ENCODE results near the gene ZBED4.
A peak's percentile ranks its signal among the peaks of the same experiment; 100 is the strongest.
"Not testable (repeated sequence)": the region's sequence is repeated elsewhere in the genome, so short reads cannot be mapped to it uniquely, and the experiment has no call there.

The ZBED4 gene

DNA sequence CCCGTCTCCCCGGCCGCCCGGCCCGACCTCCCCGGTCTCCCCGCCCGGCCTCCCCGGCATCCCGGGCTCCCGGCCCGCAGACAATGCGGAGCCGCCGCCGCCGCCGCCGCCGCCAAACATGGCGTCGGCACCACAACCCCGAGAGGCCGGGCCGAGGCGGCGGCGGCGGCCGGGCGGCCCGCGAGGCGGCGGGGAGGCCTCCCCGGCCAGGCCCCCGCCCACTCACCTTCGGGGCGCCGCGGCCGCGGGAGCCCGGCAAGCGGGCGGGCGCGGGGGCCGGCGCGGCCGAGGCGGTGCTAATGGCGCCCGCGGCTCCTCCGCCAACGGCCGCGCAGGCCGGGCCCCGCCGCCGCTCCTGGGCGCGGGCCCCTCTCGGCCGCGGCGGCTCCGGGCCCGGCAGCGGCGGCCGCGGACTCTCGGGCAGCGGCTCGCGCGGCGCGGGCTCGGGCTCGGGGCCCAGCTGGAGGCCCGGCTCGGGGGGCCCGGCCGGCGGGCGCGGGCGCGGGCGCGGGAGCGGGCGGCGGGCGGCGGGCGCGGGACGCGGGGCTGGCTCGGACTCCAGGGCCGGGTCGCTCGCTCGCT lies 26.3 kb upstream of the ZBED4 start:
- DNase-seq (ENCODE audit: low read depth): no peak

DNA sequence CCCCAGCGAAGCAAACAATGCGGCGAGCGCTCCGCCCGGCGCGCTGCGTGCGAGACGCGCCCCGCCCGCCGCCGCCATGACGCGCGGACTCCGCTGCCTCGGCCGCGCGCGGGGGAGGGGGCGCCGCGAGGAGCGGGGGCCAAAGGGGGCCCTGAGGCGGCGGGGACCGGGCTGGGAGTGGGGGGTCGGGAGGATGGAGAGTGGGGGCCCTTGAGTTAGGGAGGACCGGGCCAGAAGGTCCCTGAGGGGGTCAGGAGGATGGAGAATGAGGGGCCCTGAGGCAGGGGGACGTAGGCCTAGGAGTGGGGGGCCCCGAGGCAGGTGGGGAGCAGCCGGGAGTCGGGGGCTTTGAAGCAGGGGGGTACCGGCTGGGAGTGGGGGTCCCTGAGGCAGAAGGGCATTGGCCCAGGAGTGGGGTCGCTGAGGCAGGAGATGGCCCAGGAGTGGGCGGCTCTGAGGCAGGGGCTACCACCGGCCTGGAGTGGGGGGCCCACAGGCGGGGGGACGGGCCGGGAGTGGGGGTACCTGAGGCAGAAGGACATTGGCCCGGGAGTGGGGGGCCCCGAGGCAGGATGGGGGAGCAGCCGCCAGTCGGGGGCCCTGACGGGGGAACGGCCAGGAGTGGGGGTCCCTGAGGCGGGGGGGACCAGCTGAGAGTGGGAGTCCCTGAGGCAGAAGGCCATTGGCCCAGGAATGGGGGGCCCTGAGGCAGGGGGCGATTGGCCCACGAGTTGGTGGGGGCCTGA lies 25.6 kb upstream of the ZBED4 start, which contains the start of gene BRD1:
Gene BRD1 (minus strand): TSS at position 21 of the 746 bp plus-strand sequence. CDS start 3,556 bp downstream, outside the sequence.
- no peak for DNase-seq (ENCODE audit: low read depth)

DNA sequence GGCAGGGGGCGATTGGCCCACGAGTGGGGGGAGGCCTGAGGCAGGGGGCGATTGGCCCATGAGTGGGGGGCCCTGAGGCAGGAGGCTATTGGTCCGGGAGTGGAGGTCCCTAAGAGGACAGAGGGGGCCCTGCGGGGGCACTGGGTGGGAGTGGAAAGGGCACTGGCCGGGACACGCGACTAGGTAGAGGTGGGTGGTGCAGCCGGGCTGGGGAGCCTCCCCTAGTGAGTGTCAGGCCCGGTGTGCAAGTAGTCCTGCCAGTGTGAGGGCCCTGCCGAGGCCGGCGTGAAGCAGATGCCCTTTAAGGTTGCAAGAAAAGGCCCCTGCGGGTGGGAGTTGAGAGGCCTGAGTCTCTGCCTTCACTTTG lies 25.1 kb upstream of the ZBED4 start:
- no peak for DNase-seq (ENCODE audit: low read depth)

DNA sequence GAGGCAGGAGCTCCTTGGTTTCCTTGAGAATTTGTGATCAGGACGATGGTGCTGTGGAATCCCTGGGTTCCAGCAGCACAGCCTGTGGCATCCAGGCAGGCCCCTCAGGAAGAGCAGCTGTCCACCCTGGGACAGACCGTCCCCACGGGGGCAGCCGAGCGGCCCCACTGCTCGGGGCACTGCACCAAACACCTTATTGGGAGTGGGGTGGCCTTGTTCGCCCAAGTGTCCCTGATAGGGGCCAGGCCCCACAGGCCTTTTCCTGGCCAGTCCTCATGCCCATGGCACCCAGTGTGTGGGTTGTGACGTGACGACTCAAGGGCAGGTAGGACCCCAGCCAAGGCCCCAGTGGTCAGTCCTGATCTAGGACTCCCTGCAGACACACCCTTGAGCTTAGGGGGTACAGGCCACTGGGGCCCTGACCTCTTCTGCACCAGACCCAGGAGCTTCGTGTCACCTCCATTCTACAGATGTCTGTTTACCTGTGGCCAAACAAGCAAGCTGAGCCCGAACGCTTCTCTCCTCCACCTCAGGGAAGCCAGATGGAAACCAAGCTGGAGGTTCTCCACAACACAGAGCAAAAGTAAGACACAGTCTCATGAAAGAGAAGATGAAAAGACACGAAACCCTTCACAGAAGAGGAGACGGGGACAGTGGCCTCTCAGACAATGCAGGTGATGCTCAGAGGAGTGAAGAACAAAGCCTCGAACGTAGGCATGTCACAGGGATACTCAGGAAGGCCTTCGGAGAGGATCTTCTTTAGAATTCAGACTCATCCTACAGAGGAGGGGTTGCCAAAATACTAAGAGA lies 24.4 kb upstream of the ZBED4 start:
- no peak for DNase-seq (ENCODE audit: low read depth)

DNA sequence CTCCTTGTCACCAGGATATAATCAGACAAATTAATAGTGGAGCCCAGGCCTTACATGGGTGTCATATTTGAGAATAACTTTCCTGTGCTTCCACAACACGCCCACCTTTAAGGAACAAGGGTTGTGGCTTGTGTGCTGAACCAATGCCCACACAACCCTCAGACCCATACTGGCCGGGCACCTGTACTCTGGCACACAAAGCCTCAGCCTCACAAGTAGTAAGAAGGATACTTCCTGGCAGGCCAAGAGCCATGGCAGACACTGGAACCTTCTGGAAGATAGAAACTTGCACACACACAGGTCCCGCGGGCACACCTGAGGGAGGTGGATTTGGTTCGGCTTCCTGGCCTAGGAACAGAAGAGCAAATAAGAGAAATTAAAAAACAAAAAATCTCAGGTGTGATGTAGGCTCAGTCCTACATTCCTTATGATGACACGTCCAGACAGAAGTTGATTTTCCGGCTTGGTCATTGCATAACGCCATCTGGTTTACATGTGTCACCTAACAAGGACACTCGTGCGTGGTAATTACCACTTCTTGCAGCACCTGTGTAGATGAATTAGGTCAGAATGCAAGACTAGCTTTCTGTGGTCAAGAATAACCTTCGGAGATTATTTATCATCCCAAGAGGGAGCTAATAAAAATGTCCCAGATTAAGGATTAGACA lies 20.2 kb upstream of the ZBED4 start:
- no peak for DNase-seq (ENCODE audit: low read depth)

DNA sequence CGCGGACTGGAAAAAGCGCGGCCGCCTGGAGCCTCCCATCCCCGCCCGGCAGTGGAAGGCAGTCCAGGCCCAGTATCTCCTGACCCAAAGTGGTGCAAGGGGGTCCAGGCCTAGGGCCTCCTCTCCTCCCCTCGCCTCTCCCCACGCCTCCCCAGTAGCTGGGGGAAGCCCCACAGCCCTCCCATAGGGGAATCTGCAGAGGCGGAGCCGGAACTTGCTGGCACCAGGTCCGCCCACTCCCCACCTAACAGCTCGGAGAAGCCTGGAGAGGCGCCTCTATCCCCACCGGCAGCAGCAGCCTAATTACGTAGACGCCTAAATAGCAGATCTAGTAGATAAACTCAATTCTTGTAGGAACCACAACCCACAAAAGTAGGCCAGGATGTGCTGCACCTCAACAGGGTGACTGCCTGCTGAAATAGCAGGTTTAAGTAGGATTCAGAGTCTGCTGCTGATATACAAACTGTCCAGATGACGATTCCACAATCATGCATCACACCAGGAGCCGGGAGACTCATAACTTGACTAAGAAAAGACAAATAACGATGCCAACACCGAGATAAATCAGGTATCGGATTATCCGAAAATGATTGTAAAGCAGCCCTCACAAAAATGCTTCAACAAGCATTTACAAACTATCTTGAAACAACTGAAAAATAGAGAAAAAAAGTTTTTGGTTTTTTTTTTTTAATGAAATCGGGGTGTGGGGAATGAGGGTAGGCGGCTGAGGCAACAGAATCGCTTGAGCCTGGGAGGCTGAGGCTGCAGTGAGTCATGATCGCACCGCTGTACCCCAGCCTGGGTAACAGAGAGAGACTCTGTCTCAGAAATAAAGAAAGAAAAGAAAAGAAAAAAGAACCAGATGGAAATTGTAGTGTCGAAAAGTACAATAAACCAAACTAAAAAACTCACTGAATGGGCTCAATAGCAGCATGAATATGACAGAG lies 14.6 kb upstream of the ZBED4 start:
- peak; percentile 52 for DNase-seq (ENCODE audit: low read depth)

DNA sequence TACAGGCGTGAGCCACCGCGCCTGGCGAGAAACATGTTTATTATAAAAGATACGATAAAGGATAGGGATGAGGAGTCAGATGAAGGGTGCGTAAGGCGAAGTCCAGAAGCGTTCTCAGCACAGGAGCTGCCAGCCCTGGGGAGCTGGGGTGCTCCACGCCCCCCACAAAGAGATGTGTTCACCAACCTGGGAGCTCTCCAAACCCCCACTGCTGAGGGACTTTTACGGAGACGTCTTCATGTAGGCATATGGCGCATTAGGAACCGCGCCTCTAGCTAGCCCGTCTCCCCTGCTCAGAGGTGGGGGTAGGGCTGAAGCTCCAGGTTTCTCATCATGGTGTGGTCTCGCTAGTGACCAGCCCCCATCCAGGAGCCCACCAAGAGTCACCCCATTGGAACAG lies 8.4 kb upstream of the ZBED4 start:
- DNase-seq (ENCODE audit: low read depth): no peak

DNA sequence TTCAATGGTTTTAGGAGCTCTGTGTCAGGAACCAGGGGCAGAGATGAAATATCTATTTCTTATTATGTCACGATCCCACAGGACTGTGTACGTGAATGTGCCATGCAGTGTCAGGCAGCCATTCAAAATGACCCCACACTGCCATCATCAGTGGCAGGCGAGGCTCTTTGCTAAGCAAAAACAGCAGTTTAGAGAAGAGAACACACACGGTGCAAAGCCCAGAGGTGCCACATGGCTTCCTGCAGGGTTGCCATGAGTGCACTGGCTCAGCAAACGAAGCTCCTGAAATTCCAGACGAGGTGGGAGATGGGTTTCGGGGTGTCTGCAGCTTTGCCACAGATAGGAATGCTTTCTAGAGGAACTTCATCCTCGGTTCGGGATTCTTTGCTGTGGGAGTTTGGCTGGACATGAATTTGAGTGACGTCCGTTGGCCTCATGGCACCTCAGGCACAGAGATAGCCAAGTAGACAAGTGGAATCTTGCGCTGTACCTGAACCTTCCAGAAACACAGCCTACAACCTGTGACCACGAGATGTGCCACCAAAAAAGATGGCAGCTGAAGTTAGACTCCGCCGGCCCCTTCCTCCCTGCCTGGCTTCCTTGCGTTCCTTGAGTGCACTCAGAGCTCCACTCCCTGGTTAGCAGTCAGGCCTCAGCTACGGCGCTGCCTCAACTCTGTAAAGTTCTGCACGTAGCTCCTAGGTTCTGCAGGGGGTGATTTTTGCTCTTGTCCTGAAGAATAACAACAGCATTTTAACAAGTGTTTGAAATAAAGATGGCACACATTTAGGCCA lies 7.8 kb upstream of the ZBED4 start:
- no peak for DNase-seq (ENCODE audit: low read depth)

DNA sequence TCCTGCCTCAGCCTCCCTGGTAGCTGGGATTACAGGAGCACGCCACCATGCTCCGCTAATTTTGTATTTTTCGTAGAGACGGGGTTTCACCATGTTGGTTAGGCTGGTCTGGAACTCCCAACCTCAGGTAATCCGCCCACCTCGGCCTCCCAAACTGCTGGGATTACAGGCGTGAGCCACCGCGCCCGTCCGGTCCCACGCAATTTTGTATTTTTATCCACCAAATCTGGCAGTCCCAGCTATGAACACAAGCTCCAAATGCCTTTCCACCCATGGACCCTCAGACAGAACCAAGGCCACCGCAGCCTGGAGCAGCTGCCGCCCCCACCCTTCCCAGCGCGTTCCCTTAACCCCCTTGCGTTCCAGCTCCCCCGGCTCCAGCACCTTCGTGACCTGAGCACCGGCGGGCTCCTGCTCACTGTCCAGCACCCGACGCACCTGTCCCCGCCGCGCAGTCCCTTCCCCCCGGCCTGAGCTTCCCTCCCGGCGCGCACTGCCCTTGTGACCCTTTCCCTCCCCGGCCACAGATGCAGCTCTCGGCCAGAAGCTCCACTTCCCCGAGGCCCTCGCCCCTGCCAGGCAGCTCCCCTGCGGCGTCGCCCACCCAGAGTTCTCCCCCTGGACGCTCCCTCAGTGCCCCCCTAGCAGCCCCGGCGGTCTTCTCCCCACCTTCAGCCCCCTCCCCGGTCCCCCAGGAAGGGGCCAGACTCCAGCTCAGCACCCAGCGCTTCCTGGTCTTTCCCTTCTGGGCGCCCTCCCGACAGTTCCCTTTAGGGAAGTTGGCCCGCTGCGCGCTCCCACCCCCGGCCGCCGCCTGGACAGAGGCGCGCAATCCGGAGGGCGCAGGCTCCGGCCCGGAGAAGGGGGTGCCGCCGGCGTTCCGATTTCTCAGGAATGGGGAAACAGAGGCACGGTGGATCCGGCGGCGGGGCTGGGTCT lies 5.6 kb upstream of the ZBED4 start:
- DNase-seq (ENCODE audit: low read depth): no peak

DNA sequence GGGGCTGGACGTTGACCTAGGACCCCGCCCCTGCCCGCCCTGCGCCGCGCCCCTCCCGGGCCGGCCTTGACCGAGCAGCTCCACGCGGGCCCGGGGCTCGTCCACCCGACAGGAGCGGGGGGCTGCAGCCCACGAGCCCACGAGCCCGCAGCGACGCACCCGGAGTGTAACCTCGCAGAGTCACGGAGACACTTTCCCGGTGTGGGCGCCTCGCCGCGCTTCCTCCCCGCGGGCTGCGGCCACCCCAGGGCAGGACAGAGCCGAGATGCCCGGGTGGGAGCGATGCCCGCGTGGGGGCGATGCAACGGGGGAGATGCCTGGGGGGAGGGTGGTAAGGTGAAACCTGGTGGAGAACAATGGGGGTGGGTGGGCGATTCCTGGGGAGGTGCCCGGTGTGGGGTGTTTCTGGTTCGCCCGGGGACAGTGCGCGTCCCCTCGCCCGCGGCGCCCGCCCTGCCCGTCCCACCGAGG lies 4.9 kb upstream of the ZBED4 start:
- no peak for DNase-seq (ENCODE audit: low read depth)

DNA sequence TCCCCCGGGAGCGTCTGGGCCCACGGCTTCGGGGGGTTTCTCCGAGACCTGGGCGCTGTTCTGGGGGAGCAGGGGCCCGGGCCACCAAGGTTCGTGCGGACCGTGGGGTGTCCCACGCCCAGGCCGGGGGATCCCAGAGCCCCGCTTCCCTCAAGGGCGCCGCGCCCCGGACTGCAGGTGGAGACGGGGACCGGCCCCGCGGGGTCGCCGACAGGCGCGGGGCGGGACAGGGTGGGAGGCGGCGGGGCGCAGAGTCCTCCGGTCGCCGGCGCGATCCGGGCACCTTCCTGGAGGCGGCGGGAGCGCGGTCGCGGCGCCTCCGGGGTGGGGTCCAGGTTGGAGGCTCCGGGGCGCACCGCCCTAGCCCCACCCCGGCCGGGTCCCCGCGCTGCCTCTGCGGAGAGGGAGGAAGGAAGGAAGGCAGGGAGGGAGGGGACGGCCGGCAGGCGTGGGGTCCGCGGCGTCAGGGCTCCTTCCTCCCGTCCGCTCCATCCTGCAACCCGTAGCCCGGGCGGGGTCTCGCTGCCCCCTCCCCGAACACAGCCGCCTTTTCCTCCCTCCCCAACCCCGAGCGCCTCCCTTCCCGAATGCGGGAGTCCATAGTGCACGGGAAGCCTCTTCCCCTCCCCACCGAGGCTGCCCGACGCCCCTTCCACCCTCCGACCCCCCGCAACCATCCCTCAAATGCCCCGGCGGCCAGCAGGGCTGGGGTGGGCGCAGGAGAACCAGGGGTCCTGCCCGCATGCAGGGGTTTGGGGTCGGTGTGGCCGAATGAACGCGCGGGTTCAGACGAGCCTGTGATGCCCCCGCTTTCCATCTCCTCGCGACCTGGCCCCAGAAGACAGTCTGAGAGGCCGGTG lies 4.3 kb upstream of the ZBED4 start:
- no peak for DNase-seq (ENCODE audit: low read depth)

DNA sequence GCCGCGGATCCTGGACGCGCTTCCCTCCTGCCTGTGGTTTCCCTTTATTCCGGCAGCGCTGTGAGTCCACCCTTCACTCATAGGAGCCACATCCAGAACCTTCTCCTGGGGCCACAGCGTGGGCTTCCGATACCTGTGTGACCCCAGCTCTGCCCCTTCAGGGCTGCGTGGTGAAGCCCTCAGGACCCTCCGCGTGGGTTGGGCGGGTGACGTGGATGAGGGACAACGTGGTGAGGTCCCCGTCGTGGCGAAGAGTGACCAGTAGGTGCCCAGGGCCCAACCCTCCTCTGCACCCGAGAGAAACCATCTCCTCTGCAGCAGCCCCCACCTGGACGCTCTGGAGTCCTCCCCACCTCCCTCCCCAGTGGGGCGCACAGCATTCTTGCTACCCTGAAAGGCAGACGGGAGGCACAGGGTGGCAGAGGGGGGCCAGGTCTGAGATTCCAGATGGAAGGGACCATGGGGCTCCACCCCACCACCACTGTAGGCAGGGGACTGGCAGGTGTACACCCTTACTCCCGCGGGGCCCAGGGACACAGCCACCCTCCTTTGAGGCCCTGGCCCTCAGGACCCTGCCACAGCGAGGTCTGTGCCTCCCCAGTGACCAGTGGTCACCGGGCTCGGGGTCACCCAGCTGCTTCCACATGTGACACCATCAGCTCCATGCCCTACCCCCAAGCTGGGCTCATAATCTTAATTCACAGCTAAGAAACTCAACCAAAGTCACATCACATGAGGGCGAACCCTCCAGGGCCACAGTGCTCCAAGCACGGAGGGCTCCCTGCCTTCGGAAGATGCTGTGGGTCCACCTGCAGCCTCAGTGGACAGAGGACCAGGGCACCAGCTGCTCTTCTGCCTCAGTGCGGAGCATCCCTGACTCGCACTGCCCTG lies 3.4 kb upstream of the ZBED4 start:
- DNase-seq (ENCODE audit: low read depth): no peak

DNA sequence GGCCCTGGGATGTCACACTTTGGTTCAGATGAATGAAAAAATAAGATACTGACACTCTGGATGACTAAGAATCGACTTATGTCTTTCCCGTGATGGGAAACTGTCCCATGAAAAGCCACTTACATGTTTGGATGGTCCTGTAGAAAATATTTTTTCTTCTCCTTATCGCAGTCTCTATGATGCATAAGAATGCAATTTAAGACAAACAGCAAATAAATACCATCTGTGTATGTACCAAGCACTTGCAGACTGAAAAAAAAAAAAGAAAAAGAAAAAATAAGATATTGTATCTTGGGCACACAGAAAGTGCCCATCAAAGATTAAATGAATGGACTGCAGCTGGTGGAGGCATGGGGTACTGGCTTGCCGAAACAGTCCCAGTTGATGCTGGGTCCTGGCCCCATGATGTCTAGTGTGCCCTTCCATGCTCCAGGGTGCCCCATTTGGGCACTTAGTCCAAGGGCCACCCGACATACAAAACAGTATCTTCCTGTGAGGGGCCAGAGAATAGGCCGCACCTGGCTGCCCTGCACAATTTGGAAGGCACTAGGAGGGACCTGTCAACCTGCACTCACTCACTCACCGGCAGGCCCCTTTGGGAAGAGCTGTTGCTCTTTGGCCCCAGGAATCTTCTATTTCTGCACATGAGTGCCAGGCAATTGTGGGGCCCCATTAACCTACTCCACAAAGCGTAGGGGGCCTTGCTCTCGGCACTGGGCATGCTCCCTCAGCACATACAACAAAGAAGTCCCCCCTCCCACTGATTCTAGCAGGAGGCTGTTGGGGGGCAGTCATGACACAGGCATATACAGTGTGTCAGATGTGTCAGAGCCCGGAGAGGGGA lies 2.5 kb upstream of the ZBED4 start:
- DNase-seq (ENCODE audit: low read depth): no peak

DNA sequence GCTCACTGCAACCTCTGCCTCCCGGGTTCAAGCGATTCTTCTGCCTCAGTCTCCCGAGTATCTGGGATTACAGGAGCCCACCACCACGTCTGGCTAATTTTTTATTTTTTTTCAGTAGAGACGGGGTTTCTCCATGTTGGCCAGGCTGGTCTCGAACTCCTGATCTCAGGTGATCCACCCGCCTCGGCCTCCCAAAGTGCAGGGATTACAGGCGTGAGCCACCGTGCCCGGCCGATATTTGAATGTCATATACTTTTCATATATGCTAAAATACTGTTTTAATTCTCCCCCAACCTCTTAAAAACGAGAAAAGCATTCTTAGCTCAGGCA lies 1.1 kb upstream of the ZBED4 start:
- not testable (repeated sequence) for DNase-seq (ENCODE audit: low read depth)

DNA sequence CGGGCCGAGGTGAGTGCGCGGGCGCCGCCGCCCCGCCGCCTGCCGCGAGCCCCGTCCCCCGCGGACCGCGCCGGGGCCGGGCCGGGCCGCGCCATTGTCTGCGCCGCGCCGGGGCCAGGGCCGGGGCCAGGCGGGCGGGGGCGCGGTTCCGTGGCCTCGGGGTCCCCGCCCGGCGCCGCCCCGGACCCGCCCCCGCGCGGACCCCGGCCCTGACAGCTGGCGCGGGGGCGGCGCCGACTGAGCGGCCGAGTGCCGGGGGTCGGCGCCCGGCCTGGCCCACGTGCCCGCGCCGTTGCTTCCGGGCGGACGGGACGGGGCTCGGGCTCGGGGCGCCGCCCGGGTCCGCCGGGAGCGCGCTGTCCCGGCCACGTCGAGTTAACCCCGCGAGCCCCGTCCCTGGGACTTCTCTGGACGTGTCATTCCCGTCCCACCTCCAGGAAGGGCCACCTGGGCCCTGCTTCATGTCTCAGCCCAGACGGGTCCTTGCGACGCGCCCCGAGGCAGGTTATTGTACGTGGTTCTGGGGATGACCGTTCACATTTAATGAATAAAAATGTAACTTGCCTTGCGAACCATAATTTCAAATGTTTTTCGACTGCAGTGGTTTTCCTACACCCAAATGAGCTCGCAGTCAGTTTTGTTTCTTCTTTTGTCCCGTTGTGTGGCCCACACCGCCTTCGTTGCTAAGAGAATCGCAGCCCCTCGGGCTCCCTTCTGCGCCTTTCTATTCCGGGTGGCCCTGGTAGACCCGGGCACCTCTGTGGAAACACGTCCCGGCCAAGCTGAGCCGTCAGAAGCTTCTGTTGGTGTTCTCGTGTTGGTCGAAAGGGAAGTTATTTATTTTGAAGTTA lies 562 bp downstream of the ZBED4 start:
- DNase-seq (ENCODE audit: low read depth): no peak
